ENCODE results near the gene IQSEC1. TPM values are rescaled to one million over a fixed set of nuclear protein-coding genes. Genes with fewer than 3 reads are reported as not detected.

IQSEC1 gene
- total and polyA plus RNA-seq, 7 experiments from 2014 or later = 21.1 to 163 (median 70.2) TPM

- no peak overlapping the region for H3K27ac ChIP-seq (ENCODE audit: low read depth, low read length)
- Mint-ChIP-seq H3K4me1 (peaks cover 0 to 8% (median 4%) of the 10 kb centered on the region in 7 donors), H3K27ac (peak overlapping the region in 1 of 9 donors; percentile 25), H3K4me3 (no peak overlapping the region), H3K27me3 (peaks cover 0 to 3% (median 0%) of the 10 kb centered on the region in 5 donors), H3K9me3 (no peaks in the 10 kb centered on the region), H3K36me3 (no peaks in the 10 kb centered on the region)
- ATAC-seq = no peak
- intact Hi-C loops (cut with micrococcal nuclease) = no loop called here
- H3K9me3 ChIP-seq (ENCODE audit: control insufficient read depth in 2 of 3, low read length in 3 of 3) = no peaks in the 10 kb centered on the region
- no peak overlapping the region for H3K4me3 ChIP-seq (ENCODE audit: low read length)
- POLR2A ChIA-PET = no interaction called here
- no peaks in the 10 kb centered on the region for H3K36me3 ChIP-seq (ENCODE audit: control insufficient read depth in 2 of 3, insufficient read depth in 3 of 3, low read length in 3 of 3)
- no peak for DNase-seq
- CTCF ChIA-PET = no interaction called here
- no peaks in the 10 kb centered on the region for H3K4me1 ChIP-seq (ENCODE audit: control insufficient read depth in 2 of 2, insufficient read depth in 2 of 2, low read length in 2 of 2)
- no peaks in the 10 kb centered on the region for H3K27me3 ChIP-seq (ENCODE audit: control insufficient read depth in 2 of 2, insufficient read depth in 2 of 2, low read length in 2 of 2)
Observed at GRCh38 chr3:13052191-13052820, 20.9 kb downstream of the IQSEC1 start.

- ATAC-seq (no peak), DNase-seq (no peak)
- Histone ChIP-seq H3K27ac (ENCODE audit: low read depth, low read length) (no peak overlapping the region), H3K27me3 (ENCODE audit: control insufficient read depth in 2 of 2, insufficient read depth in 2 of 2, low read length in 2 of 2) (no peaks in the 10 kb centered on the region), H3K4me1 (ENCODE audit: control insufficient read depth in 2 of 2, insufficient read depth in 2 of 2, low read length in 2 of 2) (peaks cover 0 to under 1% of the 10 kb centered on the region in 2 donors), H3K36me3 (ENCODE audit: control insufficient read depth in 2 of 3, insufficient read depth in 3 of 3, low read length in 3 of 3) (no peaks in the 10 kb centered on the region), H3K4me3 (ENCODE audit: low read length) (no peak overlapping the region), H3K9me3 (ENCODE audit: control insufficient read depth in 2 of 3, low read length in 3 of 3) (no peaks in the 10 kb centered on the region)
- peaks cover 2 to 12% (median 7%) of the 10 kb centered on the region in 7 donors for H3K4me1 Mint-ChIP-seq
- no peak overlapping the region for H3K4me3 Mint-ChIP-seq
- no peaks in the 10 kb centered on the region for H3K36me3 Mint-ChIP-seq
- H3K27me3 Mint-ChIP-seq = peaks cover 0 to 3% (median 0%) of the 10 kb centered on the region in 5 donors
- no peak overlapping the region for H3K27ac Mint-ChIP-seq
- no peaks in the 10 kb centered on the region for H3K9me3 Mint-ChIP-seq
- intact Hi-C loops (cut with micrococcal nuclease) = no loop called here
- ChIA-PET CTCF (no interaction called here), POLR2A (no interaction called here)
Observed at GRCh38 chr3:13051581-13051980, 21.6 kb downstream of the IQSEC1 start.

GRCh38 chr3:13051066-13051465, 22.2 kb downstream of the IQSEC1 start:
- peaks cover 0 to 3% (median 0%) of the 10 kb centered on the region in 5 donors for H3K27me3 Mint-ChIP-seq
- H3K4me3 ChIP-seq (ENCODE audit: low read length) = no peak overlapping the region
- H3K27ac ChIP-seq (ENCODE audit: low read depth, low read length) = no peak overlapping the region
- peaks cover 8 to 15% (median 10%) of the 10 kb centered on the region in 7 donors for H3K4me1 Mint-ChIP-seq
- no peaks in the 10 kb centered on the region for H3K36me3 ChIP-seq (ENCODE audit: control insufficient read depth in 2 of 3, insufficient read depth in 3 of 3, low read length in 3 of 3)
- ChIA-PET POLR2A (interaction anchor here (1.0 kb wide), 1 partner anchor 56 kb away, joined by 4 read pairs; no protein-coding TSS in a partner anchor), CTCF (no interaction called here)
- H3K9me3 ChIP-seq (ENCODE audit: control insufficient read depth in 2 of 3, low read length in 3 of 3) = no peaks in the 10 kb centered on the region
- H3K27ac Mint-ChIP-seq = no peak overlapping the region
- no peak overlapping the region for H3K4me3 Mint-ChIP-seq
- no peaks in the 10 kb centered on the region for H3K9me3 Mint-ChIP-seq
- ATAC-seq (no peak), DNase-seq (no peak)
- no peaks in the 10 kb centered on the region for H3K36me3 Mint-ChIP-seq
- no peaks in the 10 kb centered on the region for H3K27me3 ChIP-seq (ENCODE audit: control insufficient read depth in 2 of 2, insufficient read depth in 2 of 2, low read length in 2 of 2)
- peaks cover 0 to 6% of the 10 kb centered on the region in 2 donors for H3K4me1 ChIP-seq (ENCODE audit: control insufficient read depth in 2 of 2, insufficient read depth in 2 of 2, low read length in 2 of 2)
- intact Hi-C loops (cut with micrococcal nuclease) = no loop called here

- ChIA-PET POLR2A (interaction anchor here (1.0 kb wide), 1 partner anchor 56 kb away, joined by 4 read pairs; no protein-coding TSS in a partner anchor), CTCF (no interaction called here)
- H3K9me3 ChIP-seq (ENCODE audit: control insufficient read depth in 2 of 3, low read length in 3 of 3) = no peaks in the 10 kb centered on the region
- no peaks in the 10 kb centered on the region for H3K36me3 Mint-ChIP-seq
- peaks cover 12 to 19% (median 15%) of the 10 kb centered on the region in 7 donors for H3K4me1 Mint-ChIP-seq
- H3K9me3 Mint-ChIP-seq = no peaks in the 10 kb centered on the region
- no peak overlapping the region for H3K4me3 ChIP-seq (ENCODE audit: low read length)
- no peak overlapping the region for H3K4me3 Mint-ChIP-seq
- peaks cover 0 to 3% (median 0%) of the 10 kb centered on the region in 5 donors for H3K27me3 Mint-ChIP-seq
- peaks cover 0 to 8% of the 10 kb centered on the region in 2 donors for H3K4me1 ChIP-seq (ENCODE audit: control insufficient read depth in 2 of 2, insufficient read depth in 2 of 2, low read length in 2 of 2)
- H3K27ac Mint-ChIP-seq = no peak overlapping the region
- no peak for ATAC-seq
- intact Hi-C loops (cut with micrococcal nuclease) = no loop called here
- H3K27me3 ChIP-seq (ENCODE audit: control insufficient read depth in 2 of 2, insufficient read depth in 2 of 2, low read length in 2 of 2) = no peaks in the 10 kb centered on the region
- H3K27ac ChIP-seq (ENCODE audit: low read depth, low read length) = no peak overlapping the region
- no peaks in the 10 kb centered on the region for H3K36me3 ChIP-seq (ENCODE audit: control insufficient read depth in 2 of 3, insufficient read depth in 3 of 3, low read length in 3 of 3)
- DNase-seq = no peak
Observed at GRCh38 chr3:13050446-13050845, 22.8 kb downstream of the IQSEC1 start.

GRCh38 chr3:13049400-13049799, 23.8 kb downstream of the IQSEC1 start:
- Mint-ChIP-seq H3K36me3 (no peaks in the 10 kb centered on the region), H3K4me3 (no peak overlapping the region), H3K9me3 (no peaks in the 10 kb centered on the region), H3K4me1 (peaks cover 12 to 20% (median 15%) of the 10 kb centered on the region in 7 donors), H3K27me3 (peaks cover 0 to 3% (median 0%) of the 10 kb centered on the region in 5 donors), H3K27ac (no peak overlapping the region)
- ATAC-seq (no peak), DNase-seq (no peak)
- Histone ChIP-seq H3K36me3 (ENCODE audit: control insufficient read depth in 2 of 3, insufficient read depth in 3 of 3, low read length in 3 of 3) (no peaks in the 10 kb centered on the region), H3K4me3 (ENCODE audit: low read length) (no peak overlapping the region), H3K4me1 (ENCODE audit: control insufficient read depth in 2 of 2, insufficient read depth in 2 of 2, low read length in 2 of 2) (peaks cover 0 to 8% of the 10 kb centered on the region in 2 donors), H3K9me3 (ENCODE audit: control insufficient read depth in 2 of 3, low read length in 3 of 3) (no peaks in the 10 kb centered on the region), H3K27ac (ENCODE audit: low read depth, low read length) (no peak overlapping the region), H3K27me3 (ENCODE audit: control insufficient read depth in 2 of 2, insufficient read depth in 2 of 2, low read length in 2 of 2) (no peaks in the 10 kb centered on the region)
- intact Hi-C loops (cut with micrococcal nuclease) = no loop called here
- ChIA-PET CTCF (interaction anchor here (1.7 kb wide), 1 partner anchor 38 kb away, joined by 6 read pairs; no protein-coding TSS in a partner anchor), POLR2A (no interaction called here)

- intact Hi-C loops (cut with micrococcal nuclease) = loop anchor here in 1 of 2 donors (1.0 kb wide), 2 partner anchors 36 to 179 kb away; no protein-coding TSS in a partner anchor
- no peak overlapping the region for H3K27ac ChIP-seq (ENCODE audit: low read depth, low read length)
- H3K36me3 ChIP-seq (ENCODE audit: control insufficient read depth in 2 of 3, insufficient read depth in 3 of 3, low read length in 3 of 3) = no peaks in the 10 kb centered on the region
- no peak overlapping the region for H3K4me3 ChIP-seq (ENCODE audit: low read length)
- H3K27me3 Mint-ChIP-seq = no peaks in the 10 kb centered on the region
- CTCF ChIA-PET = interaction anchor here (1.3 kb wide), 1 partner anchor 43 kb away, joined by 3 read pairs; no protein-coding TSS in a partner anchor
- H3K9me3 Mint-ChIP-seq = no peaks in the 10 kb centered on the region
- H3K4me1 Mint-ChIP-seq = peaks cover 11 to 22% (median 13%) of the 10 kb centered on the region in 7 donors
- DNase-seq (no peak), ATAC-seq (no peak)
- no peak overlapping the region for H3K27ac Mint-ChIP-seq
- no peaks in the 10 kb centered on the region for H3K9me3 ChIP-seq (ENCODE audit: control insufficient read depth in 2 of 3, low read length in 3 of 3)
- H3K36me3 Mint-ChIP-seq = no peaks in the 10 kb centered on the region
- H3K27me3 ChIP-seq (ENCODE audit: control insufficient read depth in 2 of 2, insufficient read depth in 2 of 2, low read length in 2 of 2) = no peaks in the 10 kb centered on the region
- H3K4me1 ChIP-seq (ENCODE audit: control insufficient read depth in 2 of 2, insufficient read depth in 2 of 2, low read length in 2 of 2) = peaks cover 0 to 8% of the 10 kb centered on the region in 2 donors
- POLR2A ChIA-PET = no interaction called here
- no peak overlapping the region for H3K4me3 Mint-ChIP-seq
Observed at GRCh38 chr3:13047296-13048165, 25.7 kb downstream of the IQSEC1 start.

Data from naive thymus-derived CD4-positive, alpha-beta T cell (primary cell).